Panc1 (cell line): ENCODE data around the gene CGB1.
"Not testable (repeated sequence)": the region's sequence is repeated elsewhere in the genome, so short reads cannot be mapped to it uniquely, and the experiment has no call there.

Experiments
- POLR2AphosphoS5 ChIP-seq: IDR thresholded peaks from 2 replicates; pipeline ENCODE4 v1.6.1; 2012; ENCODE audit warnings: mild to moderate bottlenecking, low read depth, low read length, moderate library complexity
- REST ChIP-seq, 2 experiments: IDR thresholded peaks; 2 replicates each; pipeline ENCODE4 v1.6.1; 2011 to 2012; ENCODE audit warnings: low read depth in 2 of 2, control low read depth in 1 of 2, low read length in 1 of 2, mild to moderate bottlenecking in 1 of 2, moderate library complexity in 1 of 2; ENCODE audit not compliant: insufficient read depth in 1 of 2
- SIN3A ChIP-seq: IDR thresholded peaks from 2 replicates; pipeline ENCODE4 v1.6.1; 2012; ENCODE audit warnings: low read depth, mild to moderate bottlenecking, low read length, moderate library complexity, borderline replicate concordance; ENCODE audit not compliant: insufficient read depth
- TF ChIP-seq, protein P1 (sequence below): fragments of 450-650 bp; IDR thresholded peaks from 2 replicates; pipeline ENCODE4 v1.5.1; 2017; ENCODE audit warnings: mild to moderate bottlenecking

GRCh38 chr19:49028686-49029085 lies 8.0 kb downstream of the CGB1 start:
- TF ChIP-seq, protein P1, sequence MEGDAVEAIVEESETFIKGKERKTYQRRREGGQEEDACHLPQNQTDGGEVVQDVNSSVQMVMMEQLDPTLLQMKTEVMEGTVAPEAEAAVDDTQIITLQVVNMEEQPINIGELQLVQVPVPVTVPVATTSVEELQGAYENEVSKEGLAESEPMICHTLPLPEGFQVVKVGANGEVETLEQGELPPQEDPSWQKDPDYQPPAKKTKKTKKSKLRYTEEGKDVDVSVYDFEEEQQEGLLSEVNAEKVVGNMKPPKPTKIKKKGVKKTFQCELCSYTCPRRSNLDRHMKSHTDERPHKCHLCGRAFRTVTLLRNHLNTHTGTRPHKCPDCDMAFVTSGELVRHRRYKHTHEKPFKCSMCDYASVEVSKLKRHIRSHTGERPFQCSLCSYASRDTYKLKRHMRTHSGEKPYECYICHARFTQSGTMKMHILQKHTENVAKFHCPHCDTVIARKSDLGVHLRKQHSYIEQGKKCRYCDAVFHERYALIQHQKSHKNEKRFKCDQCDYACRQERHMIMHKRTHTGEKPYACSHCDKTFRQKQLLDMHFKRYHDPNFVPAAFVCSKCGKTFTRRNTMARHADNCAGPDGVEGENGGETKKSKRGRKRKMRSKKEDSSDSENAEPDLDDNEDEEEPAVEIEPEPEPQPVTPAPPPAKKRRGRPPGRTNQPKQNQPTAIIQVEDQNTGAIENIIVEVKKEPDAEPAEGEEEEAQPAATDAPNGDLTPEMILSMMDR = not testable (repeated sequence)
- not testable (repeated sequence) for TF ChIP-seq POLR2AphosphoS5; SIN3A; REST (IDR thresholded peaks at IDR 0.05; ENCODE audit: insufficient read depth in 1 of 2, low read depth in 2 of 2, low read length in 1 of 2)
